ENCODE results near the gene TAF1C.
"Not testable (repeated sequence)": the region's sequence is repeated elsewhere in the genome, so short reads cannot be mapped to it uniquely, and the experiment has no call there.

TAF1C gene

GRCh38 chr16:84220851-84221250 is 34.0 kb upstream of the TAF1C start:
- no peak overlapping the region for H3K4me3 ChIP-seq (ENCODE audit: low read length)
- no peak for TF ChIP-seq CTCF (IDR thresholded peaks at IDR 0.05; ENCODE audit: insufficient read depth, low read depth, low read length, missing control alignments)
- DNase-seq (ENCODE audit: low read depth), result peak; percentile 15

GRCh38 chr16:84218956-84219355 is 32.1 kb upstream of the TAF1C start:
- no peak for TF ChIP-seq CTCF (IDR thresholded peaks at IDR 0.05; ENCODE audit: insufficient read depth, low read depth, low read length, missing control alignments)
- DNase-seq (ENCODE audit: low read depth), result no peak
- H3K4me3 ChIP-seq (ENCODE audit: low read length), result no peak overlapping the region

- no peak for TF ChIP-seq CTCF (IDR thresholded peaks at IDR 0.05; ENCODE audit: insufficient read depth, low read depth, low read length, missing control alignments)
- H3K4me3 ChIP-seq (ENCODE audit: low read length), result no peak overlapping the region
- no peak for DNase-seq (ENCODE audit: low read depth)
Measured at GRCh38 chr16:84218176-84218823, 31.4 kb upstream of the TAF1C start.

- not testable (repeated sequence) for DNase-seq (ENCODE audit: low read depth); H3K4me3 ChIP-seq (ENCODE audit: low read length)
Measured at GRCh38 chr16:84216144-84216543, 29.3 kb upstream of the TAF1C start.

GRCh38 chr16:84215531-84215930 is 28.7 kb upstream of the TAF1C start:
- TF ChIP-seq CTCF (IDR thresholded peaks at IDR 0.05; ENCODE audit: insufficient read depth, low read depth, low read length, missing control alignments), result no peak
- no peak for DNase-seq (ENCODE audit: low read depth)
- no peak overlapping the region for H3K4me3 ChIP-seq (ENCODE audit: low read length)

- no peak for TF ChIP-seq CTCF (IDR thresholded peaks at IDR 0.05; ENCODE audit: insufficient read depth, low read depth, low read length, missing control alignments)
- peak; percentile 33 for DNase-seq (ENCODE audit: low read depth)
- no peak overlapping the region for H3K4me3 ChIP-seq (ENCODE audit: low read length)
Measured at GRCh38 chr16:84214451-84215066, 27.7 kb upstream of the TAF1C start.

- no peak for DNase-seq (ENCODE audit: low read depth)
- no peak overlapping the region for H3K4me3 ChIP-seq (ENCODE audit: low read length)
- TF ChIP-seq CTCF (IDR thresholded peaks at IDR 0.05; ENCODE audit: insufficient read depth, low read depth, low read length, missing control alignments), result no peak
Measured at GRCh38 chr16:84212631-84213030, 25.8 kb upstream of the TAF1C start.

Measured in epithelial cell of esophagus (primary cell).